IPS-20b (cell line): ENCODE results near the gene SLC6A11.

Source experiments
- H3K27ac ChIP-seq: one replicate; pipeline ENCODE4 v1.5.1; 2013; ENCODE audit warnings: low read length
- H3K27me3 ChIP-seq: 2 replicates; pipeline ENCODE4 v1.6.1; 2013; ENCODE audit warnings: mild to moderate bottlenecking, low read length, inconsistent platforms; ENCODE audit not compliant: insufficient read depth
- H3K36me3 ChIP-seq: 2 replicates; pipeline ENCODE4 v1.6.1; 2013; ENCODE audit warnings: low read depth, mild to moderate bottlenecking, inconsistent platforms, low read length, moderate library complexity; ENCODE audit not compliant: insufficient read depth
- H3K4me1 ChIP-seq: 2 replicates; pipeline ENCODE4 v1.6.1; 2013; ENCODE audit warnings: mild to moderate bottlenecking, control low read depth, inconsistent platforms, low read length, moderate library complexity; ENCODE audit not compliant: insufficient read depth
- H3K4me3 ChIP-seq: 2 replicates; pipeline ENCODE4 v1.5.1; 2013; ENCODE audit warnings: mild to moderate bottlenecking, low read length, inconsistent platforms
- H3K9ac ChIP-seq: 2 replicates; pipeline ENCODE4 v1.6.1; 2013; ENCODE audit warnings: low read depth, mild to moderate bottlenecking, inconsistent platforms, low read length, moderate library complexity
- H3K9me3 ChIP-seq: 2 replicates; pipeline ENCODE4 v1.6.1; 2013; ENCODE audit warnings: mild to moderate bottlenecking, low read depth, low read length, inconsistent platforms; ENCODE audit not compliant: insufficient read depth

Gene SLC6A11

GRCh38 chr3:10978956-10979355 lies 162.9 kb downstream of the SLC6A11 start:
- H3K36me3 ChIP-seq: no peaks in the 10 kb centered on the region
- H3K9me3 ChIP-seq: no peaks in the 10 kb centered on the region
- no peak overlapping the region for H3K4me3 ChIP-seq
- H3K4me1 ChIP-seq: peaks cover 10% of the 10 kb centered on the region; the same call in 1 of the 2 replicates
- H3K9ac ChIP-seq: no peak overlapping the region
- H3K27ac ChIP-seq: no peak overlapping the region
- peaks cover 17% of the 10 kb centered on the region; the same call in 1 of the 2 replicates for H3K27me3 ChIP-seq

- Histone ChIP-seq H3K4me1 (peaks cover 10% of the 10 kb centered on the region; the same call in 1 of the 2 replicates), H3K9ac (no peak overlapping the region), H3K27ac (no peak overlapping the region), H3K36me3 (no peaks in the 10 kb centered on the region), H3K27me3 (peaks cover 17% of the 10 kb centered on the region; the same call in 1 of the 2 replicates), H3K4me3 (no peak overlapping the region), H3K9me3 (no peaks in the 10 kb centered on the region)
Measured at GRCh38 chr3:10980312-10980711, 164.3 kb downstream of the SLC6A11 start.

- H3K9ac ChIP-seq: no peak overlapping the region
- H3K36me3 ChIP-seq: no peaks in the 10 kb centered on the region
- H3K4me1 ChIP-seq: peaks cover 10% of the 10 kb centered on the region; the same call in 1 of the 2 replicates
- H3K9me3 ChIP-seq: no peaks in the 10 kb centered on the region
- no peak overlapping the region for H3K4me3 ChIP-seq
- no peak overlapping the region for H3K27ac ChIP-seq
- H3K27me3 ChIP-seq: peaks cover 17% of the 10 kb centered on the region; the same call in 1 of the 2 replicates
Measured at GRCh38 chr3:10981031-10981430, 165.0 kb downstream of the SLC6A11 start.

- H3K4me1 ChIP-seq: peaks cover 10% of the 10 kb centered on the region; the same call in 1 of the 2 replicates
- no peaks in the 10 kb centered on the region for H3K36me3 ChIP-seq
Measured at GRCh38 chr3:10981961-10982360, 165.9 kb downstream of the SLC6A11 start.

GRCh38 chr3:10982782-10983181 lies 166.8 kb downstream of the SLC6A11 start:
- H3K9ac ChIP-seq: no peak overlapping the region
- no peaks in the 10 kb centered on the region for H3K9me3 ChIP-seq
- peaks cover 17% of the 10 kb centered on the region; the same call in 1 of the 2 replicates for H3K27me3 ChIP-seq
- H3K4me3 ChIP-seq: no peak overlapping the region
- no peak overlapping the region for H3K27ac ChIP-seq
- peaks cover 7% of the 10 kb centered on the region; the same call in 1 of the 2 replicates for H3K4me1 ChIP-seq
- H3K36me3 ChIP-seq: no peaks in the 10 kb centered on the region

More at GRCh38 chr3:10981961-10982360, 165.9 kb downstream of the SLC6A11 start:
- Histone ChIP-seq H3K27ac (no peak overlapping the region), H3K27me3 (peaks cover 17% of the 10 kb centered on the region; the same call in 1 of the 2 replicates), H3K9ac (no peak overlapping the region), H3K9me3 (no peaks in the 10 kb centered on the region), H3K4me3 (no peak overlapping the region)

- peaks cover 17% of the 10 kb centered on the region; the same call in 1 of the 2 replicates for H3K27me3 ChIP-seq
- H3K27ac ChIP-seq: no peak overlapping the region
- peaks cover 11% of the 10 kb centered on the region; the same call in 1 of the 2 replicates for H3K4me1 ChIP-seq
- no peak overlapping the region for H3K4me3 ChIP-seq
- H3K36me3 ChIP-seq: no peaks in the 10 kb centered on the region
- no peaks in the 10 kb centered on the region for H3K9me3 ChIP-seq
- no peak overlapping the region for H3K9ac ChIP-seq
Measured at GRCh38 chr3:10983219-10983916, 167.3 kb downstream of the SLC6A11 start.

GRCh38 chr3:10984371-10984896 lies 168.4 kb downstream of the SLC6A11 start:
- Histone ChIP-seq H3K9me3 (no peaks in the 10 kb centered on the region), H3K27me3 (peaks cover 24% of the 10 kb centered on the region; the same call in 1 of the 2 replicates), H3K27ac (no peak overlapping the region), H3K4me1 (peaks cover 12% of the 10 kb centered on the region; the same call in 1 of the 2 replicates), H3K36me3 (no peaks in the 10 kb centered on the region), H3K9ac (no peak overlapping the region), H3K4me3 (no peak overlapping the region)

GRCh38 chr3:10985181-10985580 lies 169.2 kb downstream of the SLC6A11 start:
- Histone ChIP-seq H3K27ac (no peak overlapping the region), H3K4me3 (no peak overlapping the region), H3K27me3 (peaks cover 30% of the 10 kb centered on the region; the same call in 1 of the 2 replicates), H3K36me3 (no peaks in the 10 kb centered on the region), H3K4me1 (peaks cover 12% of the 10 kb centered on the region; the same call in 1 of the 2 replicates), H3K9ac (no peak overlapping the region), H3K9me3 (no peaks in the 10 kb centered on the region)

- Histone ChIP-seq H3K4me1 (peaks cover 12% of the 10 kb centered on the region; the same call in 1 of the 2 replicates), H3K9ac (no peak overlapping the region), H3K27ac (no peak overlapping the region), H3K27me3 (peaks cover 35% of the 10 kb centered on the region), H3K9me3 (no peaks in the 10 kb centered on the region), H3K36me3 (no peaks in the 10 kb centered on the region), H3K4me3 (no peak overlapping the region)
Measured at GRCh38 chr3:10986592-10986991, 170.6 kb downstream of the SLC6A11 start.

- H3K9me3 ChIP-seq: no peaks in the 10 kb centered on the region
- no peaks in the 10 kb centered on the region for H3K36me3 ChIP-seq
- no peak overlapping the region for H3K4me3 ChIP-seq
- H3K9ac ChIP-seq: no peak overlapping the region
- H3K27ac ChIP-seq: no peak overlapping the region
- peaks cover 37% of the 10 kb centered on the region for H3K27me3 ChIP-seq
- peaks cover 10% of the 10 kb centered on the region; the same call in 1 of the 2 replicates for H3K4me1 ChIP-seq
Measured at GRCh38 chr3:10988001-10988665, 172.1 kb downstream of the SLC6A11 start.

- Histone ChIP-seq H3K36me3 (no peaks in the 10 kb centered on the region), H3K27me3 (peaks cover 46% of the 10 kb centered on the region), H3K9ac (no peak overlapping the region), H3K27ac (no peak overlapping the region), H3K4me3 (no peak overlapping the region), H3K9me3 (no peaks in the 10 kb centered on the region), H3K4me1 (peaks cover 8% of the 10 kb centered on the region; the same call in 1 of the 2 replicates)
Measured at GRCh38 chr3:10988991-10989484, 173.0 kb downstream of the SLC6A11 start.
